ENCODE results near the gene TBX18. TPM values are rescaled to one million over a fixed set of nuclear protein-coding genes. Genes with fewer than 3 reads are reported as not detected.

Gene TBX18
- total and polyA plus RNA-seq, 2 of the 4 experiments (the other 2 are of a cell fraction) = 0.86 to 1.3 TPM

DNA sequence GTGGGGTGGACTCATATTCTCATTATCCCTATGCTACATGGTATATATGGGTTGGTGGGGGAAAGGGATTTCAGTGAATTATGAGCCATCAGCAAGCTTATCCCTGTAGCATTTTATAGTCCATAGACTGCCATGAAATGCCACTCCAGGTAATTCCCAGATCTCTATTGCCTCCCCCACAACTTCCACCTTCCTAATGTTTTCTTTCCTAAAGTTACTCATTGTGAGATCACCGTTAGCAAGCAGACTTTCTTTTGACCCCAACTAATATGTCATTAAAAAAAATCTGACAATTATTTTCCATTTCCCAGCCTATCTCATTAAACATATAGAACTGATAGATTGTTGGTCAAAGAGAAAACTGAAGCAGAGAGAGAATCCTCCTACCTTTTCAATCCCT, 40.7 kb upstream of the TBX18 start:
- no CpG with 5 or more reads among the region's 1 CpG for WGBS, 2 experiments (ENCODE audit: extremely low coverage in 2 of 2, insufficient read length in 1 of 2)
- H3K23ac ChIP-seq (ENCODE audit: low read depth, low read length) = no peak overlapping the region
- no peak overlapping the region for H2AK9ac ChIP-seq (replicated peaks; ENCODE audit: low read depth, low read length, poor library complexity)
- no peaks in the 10 kb centered on the region for H3K9me1 ChIP-seq (ENCODE audit: insufficient read depth, low read length)
- H3K56ac ChIP-seq (ENCODE audit: extremely low read depth, insufficient read depth, low read length) = no peak overlapping the region
- POLR2A ChIA-PET (ENCODE audit: unreplicated experiment) = no interaction called here
- no peak overlapping the region for H3K18ac ChIP-seq (ENCODE audit: low read depth, low read length)
- H3K14ac ChIP-seq (replicated peaks; ENCODE audit: low read depth, low read length) = no peak overlapping the region
- ATAC-seq (ENCODE audit: low read depth) (no peak), DNase-seq (no peak)
- TF ChIP-seq MAZ (IDR thresholded peaks at IDR 0.05; ENCODE audit: borderline replicate concordance, low read depth, low read length) = no peak
- no peak for TF ChIP-seq MXI1 (IDR thresholded peaks at IDR 0.05; ENCODE audit: borderline replicate concordance, low read depth, low read length)
- no peak for TF ChIP-seq POLR2A (IDR thresholded peaks at IDR 0.05; ENCODE audit: low read depth, low read length)
- TF ChIP-seq, protein P1, sequence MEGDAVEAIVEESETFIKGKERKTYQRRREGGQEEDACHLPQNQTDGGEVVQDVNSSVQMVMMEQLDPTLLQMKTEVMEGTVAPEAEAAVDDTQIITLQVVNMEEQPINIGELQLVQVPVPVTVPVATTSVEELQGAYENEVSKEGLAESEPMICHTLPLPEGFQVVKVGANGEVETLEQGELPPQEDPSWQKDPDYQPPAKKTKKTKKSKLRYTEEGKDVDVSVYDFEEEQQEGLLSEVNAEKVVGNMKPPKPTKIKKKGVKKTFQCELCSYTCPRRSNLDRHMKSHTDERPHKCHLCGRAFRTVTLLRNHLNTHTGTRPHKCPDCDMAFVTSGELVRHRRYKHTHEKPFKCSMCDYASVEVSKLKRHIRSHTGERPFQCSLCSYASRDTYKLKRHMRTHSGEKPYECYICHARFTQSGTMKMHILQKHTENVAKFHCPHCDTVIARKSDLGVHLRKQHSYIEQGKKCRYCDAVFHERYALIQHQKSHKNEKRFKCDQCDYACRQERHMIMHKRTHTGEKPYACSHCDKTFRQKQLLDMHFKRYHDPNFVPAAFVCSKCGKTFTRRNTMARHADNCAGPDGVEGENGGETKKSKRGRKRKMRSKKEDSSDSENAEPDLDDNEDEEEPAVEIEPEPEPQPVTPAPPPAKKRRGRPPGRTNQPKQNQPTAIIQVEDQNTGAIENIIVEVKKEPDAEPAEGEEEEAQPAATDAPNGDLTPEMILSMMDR (conservative IDR thresholded peaks at IDR 0.05; ENCODE audit: low read depth, low read length) = no peak
- no peak overlapping the region for H2BK20ac ChIP-seq (ENCODE audit: low read depth, low read length)
- CTCF ChIA-PET = no interaction called here
- no peaks in the 10 kb centered on the region for H3K4me1 ChIP-seq (ENCODE audit: control insufficient read depth, insufficient read depth, low read length)
- dilution Hi-C loops (cut with HindIII; ENCODE audit: low sequenced_read_pairs, unreplicated experiment) (no loop called here), in situ Hi-C loops (cut with MboI; ENCODE audit: low sequenced_read_pairs) (no loop called here), intact Hi-C loops (cut with micrococcal nuclease) (no loop called here)
- H3K27ac ChIP-seq (ENCODE audit: insufficient read depth, low read length) = no peak overlapping the region
- H4K20me1 ChIP-seq (ENCODE audit: insufficient read depth, low read length) = no peaks in the 10 kb centered on the region
- H4K8ac ChIP-seq (ENCODE audit: low read depth in 2 of 2, low read length in 2 of 2) = no peak overlapping the region
- no peaks in the 10 kb centered on the region for H3K27me3 ChIP-seq (ENCODE audit: control insufficient read depth, insufficient read depth, low read length)
- H4K5ac ChIP-seq (ENCODE audit: low read depth, low read length) = no peak overlapping the region
- H2AFZ ChIP-seq (replicated peaks; ENCODE audit: low read length, poor library complexity) = no peak overlapping the region
- H3K9me3 ChIP-seq (ENCODE audit: control insufficient read depth, insufficient read depth, low read length) = no peaks in the 10 kb centered on the region
- H3K9ac ChIP-seq (ENCODE audit: low read depth, low read length) = no peak overlapping the region
- no peak overlapping the region for H3K4me3 ChIP-seq (ENCODE audit: insufficient read depth, low read depth, low read length)
- no peak overlapping the region for H2BK15ac ChIP-seq (ENCODE audit: low read depth, low read length)
- no peak overlapping the region for H2AK5ac ChIP-seq (ENCODE audit: low read depth, low read length)
- H3K4me2 ChIP-seq (ENCODE audit: low read depth, low read length) = no peak overlapping the region
- H4K91ac ChIP-seq (ENCODE audit: insufficient read depth, low read depth, low read length) = no peak overlapping the region
- H2BK120ac ChIP-seq (ENCODE audit: low read depth, low read length) = no peak overlapping the region
- no peaks in the 10 kb centered on the region for H3K79me1 ChIP-seq (ENCODE audit: low read depth in 1 of 2, low read length in 2 of 2)
- no peak overlapping the region for H3K4ac ChIP-seq (ENCODE audit: low read depth, low read length)
- BruUV-seq (replicated peaks) = no TSS peak
- H2BK5ac ChIP-seq (ENCODE audit: low read depth, low read length, poor library complexity, severe bottlenecking) = no peak overlapping the region
- H3K36me3 ChIP-seq (ENCODE audit: control insufficient read depth, insufficient read depth, low read length) = no peaks in the 10 kb centered on the region
